ENCODE measurements around the gene TMEM145.
"Not testable (repeated sequence)": the region's sequence is repeated elsewhere in the genome, so short reads cannot be mapped to it uniquely, and the experiment has no call there.

The TMEM145 gene

GRCh38 chr19:42313096-42313839, at the start of gene TMEM145:
Gene TMEM145 (plus strand): TSS chr19:42313309. CDS start chr19:42313377, 68 bp downstream.
- no peak for DNase-seq (ENCODE audit: low read depth)

GRCh38 chr19:42266105-42266504, 47.0 kb upstream of the TMEM145 start:
- not testable (repeated sequence) for DNase-seq (ENCODE audit: low read depth)

- DNase-seq (ENCODE audit: low read depth): not testable (repeated sequence)
Measured at GRCh38 chr19:42266928-42267603, 46.0 kb upstream of the TMEM145 start.

- no peak for DNase-seq (ENCODE audit: low read depth)
Measured at GRCh38 chr19:42267644-42268141, 45.4 kb upstream of the TMEM145 start.

GRCh38 chr19:42268142-42268703, 44.9 kb upstream of the TMEM145 start:
- peak; percentile 97 for DNase-seq (ENCODE audit: low read depth)

- peak; percentile 98 for DNase-seq (ENCODE audit: low read depth)
Measured at GRCh38 chr19:42268704-42269477, 44.2 kb upstream of the TMEM145 start, which contains the start of gene CIC. Gene CIC (plus strand): TSS chr19:42269252. CDS start chr19:42271784, 2,532 bp downstream.

- DNase-seq (ENCODE audit: low read depth): no peak
Measured at GRCh38 chr19:42269478-42270345, 43.4 kb upstream of the TMEM145 start.

- DNase-seq (ENCODE audit: low read depth): peak; percentile 30
Measured at GRCh38 chr19:42270346-42271044, 42.6 kb upstream of the TMEM145 start.

- DNase-seq (ENCODE audit: low read depth): no peak
Measured at GRCh38 chr19:42271045-42271419, 42.1 kb upstream of the TMEM145 start.

- no peak for DNase-seq (ENCODE audit: low read depth)
Measured at GRCh38 chr19:42271861-42272534, 41.1 kb upstream of the TMEM145 start.

GRCh38 chr19:42272535-42272897, 40.6 kb upstream of the TMEM145 start:
- no peak for DNase-seq (ENCODE audit: low read depth)

GRCh38 chr19:42272989-42273406, 40.1 kb upstream of the TMEM145 start:
- no peak for DNase-seq (ENCODE audit: low read depth)

- DNase-seq (ENCODE audit: low read depth): no peak
Measured at GRCh38 chr19:42273407-42274064, 39.6 kb upstream of the TMEM145 start.

- DNase-seq (ENCODE audit: low read depth): no peak
Measured at GRCh38 chr19:42274065-42274682, 38.9 kb upstream of the TMEM145 start.

- no peak for DNase-seq (ENCODE audit: low read depth)
Measured at GRCh38 chr19:42275103-42275502, 38.0 kb upstream of the TMEM145 start.

- DNase-seq (ENCODE audit: low read depth): no peak
Measured at GRCh38 chr19:42275517-42275916, 37.6 kb upstream of the TMEM145 start.

GRCh38 chr19:42276284-42276683, 36.8 kb upstream of the TMEM145 start:
- no peak for DNase-seq (ENCODE audit: low read depth)

- no peak for DNase-seq (ENCODE audit: low read depth)
Measured at GRCh38 chr19:42276821-42277220, 36.3 kb upstream of the TMEM145 start.
